CD14-positive monocyte (primary cell): ENCODE results near the gene TMEM179. TPM values are rescaled to one million over a fixed set of nuclear protein-coding genes. Genes with fewer than 3 reads are reported as not detected.

Experiments used
- DNase-seq, 3 donors: peaks; one replicate each; pipeline ENCODE4 v3.0.0-alpha.2; 2011 to 2022
- H2AFZ ChIP-seq: 2 replicates; pipeline ENCODE4 v1.6.0; 2012; ENCODE audit warnings: mild to moderate bottlenecking, low read depth, low read length, inconsistent platforms; ENCODE audit not compliant: insufficient read depth, poor library complexity, severe bottlenecking
- H3K27ac ChIP-seq, 2 donors: 1 replicate in 1 of 2; 2 replicates in 1 of 2; pipeline ENCODE4 v1.5.1; 2012 to 2013; ENCODE audit warnings: low read length in 2 of 2, control low read depth in 1 of 2, inconsistent platforms in 1 of 2, low read depth in 1 of 2, mild to moderate bottlenecking in 1 of 2
- H3K27me3 ChIP-seq, 2 donors: one replicate each; pipeline versions ENCODE4 v1.6.0 to v1.6.1; 2011 to 2013; ENCODE audit warnings: low read length in 2 of 2; ENCODE audit not compliant: control insufficient read depth in 2 of 2, insufficient read depth in 2 of 2
- H3K36me3 ChIP-seq, 2 donors: replicated peaks in 1 of 2; 1 replicate in 1 of 2; 2 replicates in 1 of 2; pipeline versions ENCODE4 v1.5.1 to v1.6.1; 2012 to 2013; ENCODE audit warnings: low read length in 2 of 2, control low read depth in 1 of 2, inconsistent platforms in 1 of 2, mild to moderate bottlenecking in 1 of 2; ENCODE audit not compliant: insufficient read depth in 2 of 2, control insufficient read depth in 1 of 2
- H3K4me1 ChIP-seq, 2 donors: 1 replicate in 1 of 2; 2 replicates in 1 of 2; pipeline versions ENCODE4 v1.5.1 to v1.6.1; 2012 to 2013; ENCODE audit warnings: low read length in 2 of 2, control low read depth in 1 of 2, inconsistent platforms in 1 of 2, mild to moderate bottlenecking in 1 of 2, moderate library complexity in 1 of 2; ENCODE audit not compliant: insufficient read depth in 2 of 2, control insufficient read depth in 1 of 2
- H3K4me2 ChIP-seq: replicated peaks from 2 replicates; pipeline ENCODE3; 2012; ENCODE audit warnings: low read length, moderate library complexity, mild to moderate bottlenecking; ENCODE audit not compliant: poor library complexity, severe bottlenecking; ENCODE audit errors: extremely low read depth
- H3K4me3 ChIP-seq, 3 experiments: fragments of 200-600 bp in 1 of 3; sonication (generic) in 1 of 3; replicated peaks in 1 of 3; 1 replicate in 2 of 3; 2 replicates in 1 of 3; pipeline ENCODE4 v1.5.1; 2011 to 2013; ENCODE audit warnings: low read length in 3 of 3, mild to moderate bottlenecking in 3 of 3, control low read depth in 2 of 3, low read depth in 2 of 3, inconsistent platforms in 1 of 3, moderate library complexity in 1 of 3
- H3K79me2 ChIP-seq: 2 replicates; pipeline ENCODE4 v1.6.0; 2012; ENCODE audit warnings: mild to moderate bottlenecking, control low read depth, inconsistent platforms, low read length, moderate library complexity; ENCODE audit not compliant: insufficient read depth
- H3K9ac ChIP-seq: 2 replicates; pipeline ENCODE4 v1.6.0; 2017; ENCODE audit warnings: low read length, mild to moderate bottlenecking; ENCODE audit not compliant: insufficient read depth, poor library complexity, severe bottlenecking
- H3K9me3 ChIP-seq, 2 donors: replicated peaks in 1 of 2; 1 replicate in 1 of 2; 2 replicates in 1 of 2; pipeline versions ENCODE4 v1.5.1 to v1.6.1; 2012 to 2013; ENCODE audit warnings: low read length in 2 of 2, control low read depth in 1 of 2; ENCODE audit not compliant: control insufficient read depth in 1 of 2, insufficient read depth in 1 of 2
- H4K20me1 ChIP-seq: 2 replicates; pipeline ENCODE4 v1.6.0; 2012; ENCODE audit warnings: mild to moderate bottlenecking, low read length, control low read depth, moderate library complexity; ENCODE audit not compliant: insufficient read depth
- H3K27ac Mint-ChIP-seq, 7 donors: one replicate each; pipeline ENCODE4 v1.8.0; 2020; ENCODE audit warnings: mild to moderate bottlenecking in 7 of 7, mixed read lengths in 7 of 7, moderate library complexity in 6 of 7, inconsistent platforms in 2 of 7
- H3K27me3 Mint-ChIP-seq, 3 donors: one replicate each; pipeline ENCODE4 v1.8.0; 2021 to 2022; ENCODE audit warnings: low read depth in 3 of 3, mild to moderate bottlenecking in 3 of 3, mixed read lengths in 3 of 3, moderate library complexity in 3 of 3, inconsistent platforms in 1 of 3
- H3K36me3 Mint-ChIP-seq, 2 donors: one replicate each; pipeline ENCODE4 v1.8.0; 2020; ENCODE audit warnings: mixed read lengths in 2 of 2, inconsistent platforms in 1 of 2, mild to moderate bottlenecking in 1 of 2
- H3K4me1 Mint-ChIP-seq: one replicate; pipeline ENCODE4 v1.8.0; 2020; ENCODE audit warnings: mild to moderate bottlenecking, mixed read lengths
- H3K4me3 Mint-ChIP-seq, 2 donors: one replicate each; pipeline ENCODE4 v1.8.0; 2020; ENCODE audit warnings: mild to moderate bottlenecking in 2 of 2, mixed read lengths in 2 of 2, moderate library complexity in 1 of 2
- H3K9me3 Mint-ChIP-seq, 7 donors: one replicate each; pipeline ENCODE4 v1.8.0; 2020 to 2022; ENCODE audit warnings: mixed read lengths in 7 of 7, mild to moderate bottlenecking in 6 of 7, moderate library complexity in 6 of 7, inconsistent platforms in 2 of 7
- WGBS: methylation state at CpG from one replicate; pipeline ENCODE4 v1.1.5; 2013; ENCODE audit warnings: missing lambda C conversion rate; ENCODE audit not compliant: insufficient coverage; 5-methylcytosine and 5-hydroxymethylcytosine counted together
- intact Hi-C, 2 donors: fragments of 100-400 bp; cut with micrococcal nuclease; formaldehyde crosslinking; loops; one replicate each; pipeline versions ENCODE4 v1.15.0 to v1.15.1; 2023
- polyA plus RNA-seq, 3 donors: library from polyadenylated mRNA; depleted of rRNA in 1 of 3; unstranded in 2 of 3; stranded (reverse) in 1 of 3; fragments of 300-500 nt in 2 of 3; fragments of >200 nt in 1 of 3; fragmentation: Illumina TruSeq in 2 of 3; gene quantifications; 1 replicate in 2 of 3; 2 replicates in 1 of 3; pipeline ENCODE4 v1.2.3, GENCODE V29; 2012 to 2021
- TF ChIP-seq, protein P1 (sequence below): fragments of 200-600 bp; IDR thresholded peaks from one replicate; pipeline ENCODE4 v1.8.0; 2022; ENCODE audit warnings: antibody characterized with exemption, mild to moderate bottlenecking

The TMEM179 gene
- polyA plus RNA-seq, 3 donors: not detected

DNA sequence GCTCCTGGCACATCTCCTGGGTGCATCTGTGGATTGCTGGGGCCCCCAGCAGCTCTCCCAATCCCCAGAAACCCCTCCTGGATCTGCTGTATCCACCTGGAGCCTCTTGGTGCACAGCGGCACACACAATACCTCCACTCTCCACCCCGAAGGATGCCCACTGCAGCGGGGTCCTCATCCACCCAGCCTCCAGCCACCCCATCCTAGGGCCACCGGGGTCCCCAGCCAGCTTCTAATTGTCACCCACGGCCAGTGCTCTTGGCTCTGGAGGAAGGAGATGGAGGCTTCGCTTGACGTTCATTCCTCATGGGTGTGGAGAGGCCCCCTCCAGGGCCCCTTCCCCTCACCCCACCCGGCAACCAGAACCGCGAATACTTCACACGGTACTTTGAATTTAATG lies 31.6 kb upstream of the TMEM179 start:
- H4K20me1 ChIP-seq: no peaks in the 10 kb centered on the region
- H3K79me2 ChIP-seq: no peaks in the 10 kb centered on the region
- no peaks in the 10 kb centered on the region for H3K9me3 ChIP-seq
- no peak overlapping the region for H3K9ac ChIP-seq
- Mint-ChIP-seq H3K4me1 (no peaks in the 10 kb centered on the region), H3K27ac (no peak overlapping the region), H3K9me3 (no peaks in the 10 kb centered on the region), H3K27me3 (peaks cover 2 to 16% (median 14%) of the 10 kb centered on the region in 3 donors), H3K36me3 (no peaks in the 10 kb centered on the region), H3K4me3 (no peak overlapping the region)
- no peaks in the 10 kb centered on the region for H3K4me1 ChIP-seq
- DNase-seq: no peak
- intact Hi-C loops: no loop called here
- H3K27ac ChIP-seq: no peak overlapping the region
- H3K36me3 ChIP-seq: no peaks in the 10 kb centered on the region
- H3K4me2 ChIP-seq: no peak overlapping the region
- WGBS: no CpG with 5 or more reads among the region's 11 CpGs
- no peaks in the 10 kb centered on the region for H3K27me3 ChIP-seq
- TF ChIP-seq, protein P1, sequence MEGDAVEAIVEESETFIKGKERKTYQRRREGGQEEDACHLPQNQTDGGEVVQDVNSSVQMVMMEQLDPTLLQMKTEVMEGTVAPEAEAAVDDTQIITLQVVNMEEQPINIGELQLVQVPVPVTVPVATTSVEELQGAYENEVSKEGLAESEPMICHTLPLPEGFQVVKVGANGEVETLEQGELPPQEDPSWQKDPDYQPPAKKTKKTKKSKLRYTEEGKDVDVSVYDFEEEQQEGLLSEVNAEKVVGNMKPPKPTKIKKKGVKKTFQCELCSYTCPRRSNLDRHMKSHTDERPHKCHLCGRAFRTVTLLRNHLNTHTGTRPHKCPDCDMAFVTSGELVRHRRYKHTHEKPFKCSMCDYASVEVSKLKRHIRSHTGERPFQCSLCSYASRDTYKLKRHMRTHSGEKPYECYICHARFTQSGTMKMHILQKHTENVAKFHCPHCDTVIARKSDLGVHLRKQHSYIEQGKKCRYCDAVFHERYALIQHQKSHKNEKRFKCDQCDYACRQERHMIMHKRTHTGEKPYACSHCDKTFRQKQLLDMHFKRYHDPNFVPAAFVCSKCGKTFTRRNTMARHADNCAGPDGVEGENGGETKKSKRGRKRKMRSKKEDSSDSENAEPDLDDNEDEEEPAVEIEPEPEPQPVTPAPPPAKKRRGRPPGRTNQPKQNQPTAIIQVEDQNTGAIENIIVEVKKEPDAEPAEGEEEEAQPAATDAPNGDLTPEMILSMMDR: no peak
- H2AFZ ChIP-seq: no peak overlapping the region
- no peak overlapping the region for H3K4me3 ChIP-seq

DNA sequence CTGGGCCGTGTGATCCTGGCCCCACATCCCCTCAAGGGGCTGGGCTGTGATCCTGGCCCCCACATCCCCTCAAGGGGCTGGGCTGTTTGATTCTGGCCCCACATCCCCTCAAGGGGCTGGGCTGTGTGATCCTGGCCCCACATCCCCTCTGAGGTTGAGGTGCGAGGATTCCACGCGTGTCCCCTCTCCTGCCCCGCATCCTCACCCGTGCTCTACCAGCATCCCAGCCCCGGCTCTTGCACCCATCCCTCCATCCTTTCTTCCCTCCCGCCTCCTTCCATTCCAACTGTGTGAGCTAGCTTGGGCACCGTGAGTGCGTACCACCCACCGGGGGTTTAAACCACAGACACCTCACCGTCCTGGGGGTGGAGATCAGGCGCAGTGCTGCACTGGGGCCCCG lies 31.1 kb upstream of the TMEM179 start:
- Histone ChIP-seq H3K27ac (no peak overlapping the region), H3K9me3 (no peaks in the 10 kb centered on the region), H3K36me3 (no peaks in the 10 kb centered on the region), H3K9ac (no peak overlapping the region), H3K27me3 (no peaks in the 10 kb centered on the region), H3K79me2 (no peaks in the 10 kb centered on the region), H2AFZ (no peak overlapping the region), H3K4me1 (no peaks in the 10 kb centered on the region), H3K4me2 (no peak overlapping the region), H4K20me1 (no peaks in the 10 kb centered on the region), H3K4me3 (no peak overlapping the region)
- no peaks in the 10 kb centered on the region for H3K36me3 Mint-ChIP-seq
- no peaks in the 10 kb centered on the region for H3K9me3 Mint-ChIP-seq
- intact Hi-C loops: no loop called here
- TF ChIP-seq, protein P1: no peak
- H3K27me3 Mint-ChIP-seq: peaks cover 2 to 16% (median 14%) of the 10 kb centered on the region in 3 donors
- H3K4me3 Mint-ChIP-seq: no peak overlapping the region
- no peaks in the 10 kb centered on the region for H3K4me1 Mint-ChIP-seq
- DNase-seq: no peak
- WGBS: 91% methylated on average over 12 of the region's 14 CpGs
- H3K27ac Mint-ChIP-seq: no peak overlapping the region
